GM12892 (cell line): Measurements from ENCODE around the gene PANK4.

Experiments used
- POLR2A ChIP-seq: IDR thresholded peaks from 2 replicates; pipeline ENCODE4 v1.6.1; 2011; ENCODE audit warnings: low read depth, low read length, control low read depth
- POLR2AphosphoS5 ChIP-seq: IDR thresholded peaks from 2 replicates; pipeline ENCODE4 v1.6.1; 2011; ENCODE audit warnings: low read depth, low read length, control low read depth
- TAF1 ChIP-seq: IDR thresholded peaks from 2 replicates; pipeline ENCODE4 v1.6.1; 2011; ENCODE audit warnings: low read depth, mild to moderate bottlenecking, control low read depth, low read length, borderline replicate concordance

DNA sequence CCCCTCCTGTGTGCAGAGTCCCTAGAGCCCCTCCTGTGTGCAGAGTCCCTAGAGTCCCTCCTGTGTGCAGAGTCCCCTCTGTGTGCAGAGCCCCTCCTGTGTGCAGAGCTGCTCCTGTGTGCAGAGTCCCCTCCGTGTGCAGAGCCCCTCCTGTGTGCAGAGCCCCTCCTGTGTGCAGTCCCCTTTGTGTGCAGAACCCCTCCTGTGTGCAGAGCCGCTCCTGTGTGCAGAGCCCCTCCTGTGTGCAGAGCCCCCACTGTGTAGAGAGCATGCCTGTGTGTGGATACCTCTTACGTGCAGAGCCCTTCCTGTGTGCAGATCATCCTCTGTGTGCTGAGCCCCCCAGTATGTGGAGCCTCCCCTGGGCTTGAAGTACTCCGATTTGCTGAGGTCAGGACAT, 12.0 kb upstream of the PANK4 start:
- no peak for TF ChIP-seq POLR2A
- no peak for TF ChIP-seq TAF1
- TF ChIP-seq POLR2AphosphoS5, result no peak
